Eye (tissue), 1 donor: ENCODE measurements around the gene SPATA2L.
"Not testable (repeated sequence)": the region's sequence is repeated elsewhere in the genome, so short reads cannot be mapped to it uniquely, and the experiment has no call there.

Experiments used
- DNase-seq: peaks from one replicate; pipeline ENCODE4 v3.0.0-alpha.2; 2015

Gene SPATA2L

GRCh38 chr16:89706518-89707260 is 5.2 kb upstream of the SPATA2L start:
- no peak for DNase-seq

GRCh38 chr16:89705006-89705405 is 3.5 kb upstream of the SPATA2L start:
- DNase-seq = no peak

DNA sequence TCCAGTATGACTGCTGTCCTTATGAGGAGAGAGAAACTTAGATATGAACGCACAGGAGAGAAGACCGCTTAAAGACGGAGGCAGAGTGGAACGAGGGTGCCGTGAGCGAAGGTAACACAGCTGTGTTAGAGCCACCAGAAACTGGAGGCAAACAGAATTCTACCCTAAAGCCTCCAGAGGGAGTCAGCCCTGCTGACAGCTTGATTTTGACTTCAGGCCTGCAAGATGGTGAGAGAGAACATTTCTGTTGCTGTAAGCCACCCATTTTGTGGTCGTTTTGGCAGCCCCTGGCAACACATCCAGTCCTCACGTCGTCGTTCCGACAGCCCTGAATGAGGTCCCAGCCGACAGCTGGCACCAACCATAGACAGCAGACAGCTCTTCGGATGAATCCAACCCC is 2.8 kb upstream of the SPATA2L start:
- no peak for DNase-seq

DNA sequence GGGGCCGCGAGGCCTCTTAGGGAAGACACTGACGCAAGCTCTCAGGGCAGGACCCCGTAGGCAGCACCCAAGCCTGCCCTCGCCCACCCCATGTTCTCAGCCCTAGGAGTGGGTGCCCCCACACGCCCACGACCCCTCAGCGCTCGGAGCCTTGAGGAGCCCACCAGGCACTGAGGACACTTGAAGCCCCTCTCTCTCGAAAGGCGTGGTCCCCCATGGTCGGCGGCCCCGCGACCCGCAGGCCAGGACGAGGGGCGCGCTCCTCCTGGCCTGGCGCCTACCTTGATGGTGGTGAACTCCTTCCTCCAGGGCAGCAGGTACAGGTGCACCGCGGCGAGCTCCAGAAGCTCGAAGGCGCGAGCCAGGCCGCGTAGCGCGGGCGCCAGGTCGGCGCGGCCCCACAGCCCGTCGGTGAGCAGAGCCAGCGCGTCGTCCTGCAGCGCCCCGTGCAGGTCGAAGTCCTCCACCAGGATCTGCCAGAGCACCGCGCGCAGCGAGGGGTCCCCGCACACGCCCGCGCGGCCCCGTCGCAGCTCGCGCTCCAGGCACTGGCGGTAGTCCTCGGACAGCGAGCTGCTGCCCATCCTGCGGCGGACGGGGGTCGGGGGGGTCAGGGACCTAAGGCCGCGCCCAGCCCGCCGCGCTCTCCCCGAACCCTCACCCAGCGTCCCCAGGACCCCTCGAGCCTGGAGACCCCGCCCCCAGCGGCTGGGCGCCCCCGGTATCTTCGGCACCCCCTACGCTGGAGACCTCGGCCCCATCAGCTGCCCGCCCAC is 668 bp downstream of the SPATA2L start:
- DNase-seq = peak; percentile 81

GRCh38 chr16:89700100-89700648 is 1.3 kb downstream of the SPATA2L start:
- DNase-seq = peak; percentile 99

GRCh38 chr16:89699629-89700099 is 1.8 kb downstream of the SPATA2L start:
- not testable (repeated sequence) for DNase-seq

GRCh38 chr16:89698717-89699116 is 2.8 kb downstream of the SPATA2L start:
- not testable (repeated sequence) for DNase-seq

DNA sequence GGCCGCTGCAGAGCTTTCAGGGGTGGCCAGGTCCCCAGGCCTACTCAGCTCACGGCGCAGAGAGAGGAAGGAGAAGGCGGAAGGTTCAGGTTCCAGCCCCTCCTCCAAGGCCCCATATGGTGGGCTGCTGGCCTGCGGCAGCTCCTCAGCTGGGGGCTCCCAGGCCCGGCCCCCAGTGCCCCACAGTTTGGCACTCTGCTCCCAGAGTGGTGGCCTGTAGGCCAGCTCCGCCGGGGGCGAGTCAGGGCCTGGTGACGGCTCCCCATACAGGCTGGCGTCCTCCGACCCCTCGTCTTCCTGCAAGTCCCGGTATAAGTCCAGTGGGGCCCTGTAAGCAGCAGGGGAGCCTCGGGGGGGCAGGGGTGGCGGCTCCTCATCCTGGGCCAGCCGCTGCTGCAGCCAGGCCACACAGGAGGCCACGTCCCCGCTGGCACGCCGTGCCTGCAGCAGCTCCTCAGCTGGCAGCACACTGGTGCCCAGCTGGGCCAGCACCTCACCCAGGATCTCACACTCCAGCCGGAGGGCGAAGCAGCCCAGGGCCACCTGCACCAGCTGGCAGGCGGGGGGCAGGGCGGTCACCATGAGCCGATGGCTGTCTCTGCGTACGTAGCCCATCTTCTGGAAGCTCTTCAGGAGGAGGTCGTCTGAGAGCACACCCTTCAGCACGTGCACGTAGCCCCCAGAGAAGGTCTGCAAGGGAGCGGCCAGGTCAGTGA is 3.7 kb downstream of the SPATA2L start:
- DNase-seq = no peak

GRCh38 chr16:89697161-89697615 is 4.3 kb downstream of the SPATA2L start:
- no peak for DNase-seq

DNA sequence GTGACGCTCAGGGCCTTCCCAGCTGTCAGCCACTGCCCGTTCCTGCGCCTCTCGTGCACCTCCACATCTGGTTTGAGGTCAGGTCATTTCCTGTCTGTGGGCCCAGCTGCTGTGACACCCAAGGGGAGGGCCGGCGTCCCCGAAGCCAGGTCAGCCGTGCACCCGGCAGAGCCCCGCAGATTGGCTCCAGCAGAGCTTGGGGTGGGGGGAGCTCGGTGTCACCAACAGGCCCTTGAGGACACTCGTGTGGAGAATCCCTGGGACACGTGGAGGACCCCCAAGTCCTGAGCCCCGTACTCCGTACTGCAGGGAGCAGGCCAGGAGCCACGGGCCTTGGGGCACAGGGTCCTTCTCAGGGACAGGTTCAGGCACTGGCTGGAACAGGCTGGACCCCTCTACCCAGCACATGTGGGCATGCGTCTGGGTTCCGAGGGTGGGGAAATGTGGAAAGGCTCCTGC is 4.8 kb downstream of the SPATA2L start:
- DNase-seq = no peak

- DNase-seq = no peak
These were observed 5.4 kb downstream of the SPATA2L start for GRCh38 chr16:89695875-89696669.

GRCh38 chr16:89695086-89695874 is 6.2 kb downstream of the SPATA2L start:
- DNase-seq = no peak

GRCh38 chr16:89694784-89695085 is 6.8 kb downstream of the SPATA2L start:
- DNase-seq = not testable (repeated sequence)

DNA sequence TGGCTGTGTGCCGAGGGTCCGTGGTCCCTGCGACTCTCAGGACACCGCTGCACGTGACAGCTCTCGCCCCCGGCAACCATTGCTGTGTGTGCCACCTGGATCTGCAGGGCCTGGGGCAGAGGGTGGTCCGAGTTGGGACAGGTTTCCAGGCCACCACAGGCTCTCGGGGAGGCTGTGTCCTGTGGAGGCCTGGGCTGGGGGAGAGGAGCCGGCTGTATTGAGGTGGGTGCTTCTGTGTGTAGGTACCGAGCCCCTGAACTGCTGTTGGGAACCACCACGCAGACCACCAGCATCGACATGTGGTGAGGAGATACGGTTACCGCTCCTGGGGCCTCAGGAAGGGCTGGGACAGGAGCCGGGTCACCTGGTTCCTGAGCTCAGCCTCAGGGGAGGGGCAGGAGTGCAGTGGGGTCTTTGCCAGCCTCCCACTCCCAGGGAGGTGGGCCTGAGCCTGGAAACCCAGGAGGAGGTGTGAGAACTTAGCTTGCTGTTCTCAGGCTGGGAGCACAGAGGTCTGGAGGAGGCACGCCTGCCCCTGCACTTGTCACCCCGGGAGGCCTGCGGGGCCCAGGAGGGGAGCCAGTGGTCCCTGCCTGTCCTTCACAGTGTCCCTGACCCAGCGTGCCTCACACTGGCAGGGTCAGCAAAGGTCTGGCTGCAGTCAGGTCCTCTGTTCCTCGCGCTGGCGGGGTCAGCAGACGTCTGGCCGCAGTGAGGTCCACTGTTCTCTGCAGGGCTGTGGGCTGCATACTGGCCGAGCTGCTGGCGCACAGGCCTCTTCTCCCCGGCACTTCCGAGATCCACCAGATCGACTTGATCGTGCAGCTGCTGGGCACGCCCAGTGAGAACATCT is 7.3 kb downstream of the SPATA2L start:
- no peak for DNase-seq

- no peak for DNase-seq
These were observed 8.2 kb downstream of the SPATA2L start for GRCh38 chr16:89693289-89693731.

DNA sequence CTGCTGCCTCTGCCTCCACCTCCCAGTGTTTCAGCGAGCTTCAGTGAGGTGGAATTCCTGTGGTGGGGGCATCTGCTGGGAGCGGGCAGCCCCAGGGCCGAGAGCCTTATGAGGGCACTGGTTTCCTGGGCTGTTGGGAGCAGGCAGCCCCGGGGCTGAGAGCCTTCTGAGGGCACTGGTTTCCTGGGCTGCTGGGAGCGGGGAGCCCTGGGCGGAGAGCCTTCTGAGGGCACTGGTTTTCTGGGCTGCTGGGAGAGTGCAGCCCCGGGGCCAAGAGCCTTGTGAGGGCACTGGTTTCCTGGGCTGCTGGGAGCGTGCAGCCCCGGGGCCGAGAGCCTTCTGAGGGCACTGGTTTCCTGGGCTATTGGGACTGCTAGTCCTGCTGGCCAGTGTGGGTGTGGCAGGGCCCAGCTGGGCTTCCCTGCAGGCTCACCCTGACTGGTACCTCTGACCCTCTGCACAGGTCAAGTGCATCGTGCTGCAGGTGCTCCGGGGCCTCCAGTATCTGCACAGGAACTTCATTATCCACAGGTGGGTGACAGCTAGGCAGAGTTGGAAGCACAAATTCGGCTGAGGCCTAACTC is 9.4 kb downstream of the SPATA2L start:
- no peak for DNase-seq

DNA sequence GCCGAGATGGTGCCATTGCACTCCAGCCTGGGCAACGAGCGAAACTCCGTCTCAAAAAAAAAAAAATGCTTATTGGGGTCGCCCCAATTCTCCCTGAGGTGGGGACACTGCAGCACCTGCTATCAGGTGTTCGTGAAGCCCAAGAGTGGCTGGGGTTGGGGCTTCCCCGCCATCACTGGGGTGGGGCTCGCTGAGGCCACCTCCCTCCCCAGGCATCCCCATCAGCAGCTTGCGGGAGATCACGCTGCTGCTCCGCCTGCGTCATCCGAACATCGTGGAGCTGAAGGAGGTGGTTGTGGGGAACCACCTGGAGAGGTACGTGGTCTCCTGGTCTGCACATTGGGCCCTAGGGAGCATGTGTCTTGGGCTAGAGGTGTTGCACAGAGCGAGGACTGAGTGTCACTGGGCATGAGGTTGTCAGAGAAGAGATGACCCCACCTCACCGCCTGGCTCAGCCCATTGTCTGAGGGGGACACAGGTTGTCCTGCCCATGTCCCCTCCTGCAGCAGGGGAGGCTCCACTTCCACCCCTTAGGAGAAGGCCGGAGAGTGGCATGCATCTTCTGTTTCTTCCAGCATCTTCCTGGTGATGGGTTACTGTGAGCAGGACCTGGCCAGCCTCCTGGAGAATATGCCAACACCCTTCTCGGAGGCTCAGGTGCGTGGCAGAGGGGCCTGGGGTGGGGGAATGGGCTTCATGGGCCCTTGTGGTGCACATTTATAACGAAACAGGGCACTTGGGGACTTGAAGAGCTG is 10.1 kb downstream of the SPATA2L start:
- DNase-seq = no peak

GRCh38 chr16:89690392-89690901 is 11.1 kb downstream of the SPATA2L start:
- no peak for DNase-seq

DNA sequence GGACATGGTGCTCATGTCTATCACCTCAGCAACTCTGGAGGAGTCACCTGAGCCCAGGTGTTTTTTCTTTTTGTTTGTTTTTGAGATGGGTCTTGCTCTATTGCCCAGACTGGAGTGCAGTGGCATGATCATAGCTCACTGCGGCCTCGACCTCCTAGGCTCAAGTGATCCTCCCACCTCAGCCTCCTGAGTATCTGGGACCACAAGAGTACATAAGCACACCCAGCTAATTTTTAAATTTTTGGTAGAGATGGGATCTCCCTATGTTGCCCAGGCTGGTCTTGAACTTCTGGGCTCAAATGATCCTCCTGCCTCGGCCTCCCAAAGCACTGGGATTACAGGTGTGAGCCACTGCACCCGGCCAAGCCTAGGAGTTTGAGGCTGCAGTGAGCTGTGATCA is 11.9 kb downstream of the SPATA2L start:
- DNase-seq = not testable (repeated sequence)
